Left lung (tissue), 14 donors: ENCODE data around the gene F13B. TPM values are rescaled to one million over a fixed set of nuclear protein-coding genes. Genes with fewer than 3 reads are reported as not detected.

Source experiments
- ATAC-seq: fragments of 200-7000 bp; cut with Tn5 transposase; one replicate; pipeline ENCODE4 v1.9.1; 2020; ENCODE audit warnings: moderate library complexity
- DNase-seq, 4 donors: peaks; one replicate each; pipeline ENCODE4 v3.0.0-alpha.2; 2013 to 2020
- H3K27ac ChIP-seq, 2 donors: fragments of 200-600 bp; sonication (generic) in 1 of 2; one replicate each; pipeline versions ENCODE4 v1.5.0 to v1.8.0; 2020 to 2021
- H3K27me3 ChIP-seq, 2 donors: fragments of 200-600 bp; sonication (generic) in 1 of 2; one replicate each; pipeline versions ENCODE4 v1.5.0 to v1.8.0; 2020 to 2021
- H3K36me3 ChIP-seq, 2 donors: fragments of 200-600 bp; sonication (generic) in 1 of 2; one replicate each; pipeline versions ENCODE4 v1.5.0 to v1.8.0; 2020 to 2021
- H3K4me1 ChIP-seq, 2 donors: fragments of 200-600 bp; one replicate each; pipeline ENCODE4 v1.8.0; 2021
- H3K4me3 ChIP-seq, 2 donors: fragments of 200-600 bp; sonication (generic) in 1 of 2; one replicate each; pipeline versions ENCODE4 v1.5.0 to v1.8.0; 2020 to 2021; ENCODE audit warnings: mild to moderate bottlenecking in 1 of 2
- H3K9me3 ChIP-seq, 2 donors: fragments of 200-600 bp; sonication (generic) in 1 of 2; one replicate each; pipeline versions ENCODE4 v1.5.0 to v1.8.0; 2020 to 2021
- CTCF ChIP-seq, 2 donors: fragments of 200-600 bp; sonication (generic) in 1 of 2; IDR thresholded peaks; one replicate each; pipeline versions ENCODE4 v1.5.0 to v1.8.0; 2021; ENCODE audit warnings: antibody characterized with exemption in 2 of 2
- intact Hi-C, 2 donors: fragments of 100-400 bp; cut with DNase I; formaldehyde crosslinking; loops; one replicate each; pipeline versions ENCODE4 v1.11.2 to v1.14.2; 2022
- long read RNA-seq, 12 donors: library from polyadenylated mRNA in 2 of 12; unstranded in 2 of 12; transcript quantifications; one replicate each; pipeline ENCODE4 v2.0.0 and lab custom pipeline, GENCODE V29; 2019 to 2026
- polyA plus RNA-seq, 6 donors: library from polyadenylated mRNA; unstranded; fragments of 120-200 nt; gene quantifications; one replicate each; pipeline ENCODE4 v1.2.1, GENCODE V29; 2013; ENCODE audit not compliant: insufficient read length in 6 of 6
- total RNA-seq, 2 donors: library from RNA; stranded (reverse); fragmentation: NEBNext Ultra II Directional; extraction: Animal tissue kit (Norgen Biotek cat#: 25700); gene quantifications; one replicate each; pipeline ENCODE4 v1.2.1, GENCODE V29; 2021
- donor health status: DM: no; HTN: yes; CAD: no.
- donor health status: DM: no; HTN: no; CAD: no.

The F13B gene
- total RNA-seq (not detected), polyA plus RNA-seq (under 1 TPM in 3 of 6 donors, not detected in 3; 0.07 to 0.10 (median 0.08) TPM)
- long read RNA-seq, donor 1, result 0 reads
- long read RNA-seq, donor 2, result 0 reads
- long read RNA-seq, donor 3, result 0 reads
- long read RNA-seq, donor 4, result 0 reads
- long read RNA-seq, donor 5, result 0 reads
- long read RNA-seq, donor 6, result 0 reads
- long read RNA-seq, donor 7, result 0 reads
- long read RNA-seq, donor 8, result 0 reads
- long read RNA-seq, donor 9, result 0 reads
- long read RNA-seq, donor 10, result 0 reads
- long read RNA-seq, donor 11, result 0 reads
- long read RNA-seq, donor 12, result 0 reads

- H3K4me1 ChIP-seq, result no peaks in the 10 kb centered on the region
- H3K9me3 ChIP-seq, result peaks cover 0 to 2% of the 10 kb centered on the region in 2 donors
- H3K4me3 ChIP-seq, result no peak within 1 kb of the TSS
- intact Hi-C loops, result no loop called here
- no peak for TF ChIP-seq CTCF (IDR thresholded peaks at IDR 0.05)
- H3K27me3 ChIP-seq, result no peaks in the 10 kb centered on the region
- ATAC-seq (no peak), DNase-seq (peak in 1 of 4 donors; percentile 1)
- no peaks in the 10 kb centered on the region for H3K36me3 ChIP-seq
- H3K27ac ChIP-seq, result no peak within 1 kb of the TSS
Measured at GRCh38 chr1:197066719-197067456, at the start of gene F13B. F13B (minus strand) TSS chr1:197067260; CDS start chr1:197067223, 37 bp downstream.

- H3K4me3 ChIP-seq, result no peak overlapping the region
- TF ChIP-seq CTCF (IDR thresholded peaks at IDR 0.05), result no peak
- intact Hi-C loops, result no loop called here
- no peak overlapping the region for H3K27ac ChIP-seq
- DNase-seq (no peak), ATAC-seq (no peak)
- H3K9me3 ChIP-seq, result no peaks in the 10 kb centered on the region
- no peaks in the 10 kb centered on the region for H3K4me1 ChIP-seq
- no peaks in the 10 kb centered on the region for H3K27me3 ChIP-seq
- no peaks in the 10 kb centered on the region for H3K36me3 ChIP-seq
Measured at GRCh38 chr1:197116156-197116555, 49.1 kb upstream of the F13B start.

- Histone ChIP-seq H3K27ac (no peak overlapping the region), H3K4me1 (no peaks in the 10 kb centered on the region), H3K27me3 (no peaks in the 10 kb centered on the region), H3K36me3 (peaks cover 0 to 7% of the 10 kb centered on the region in 2 donors), H3K4me3 (no peak overlapping the region), H3K9me3 (no peaks in the 10 kb centered on the region)
- intact Hi-C loops, result no loop called here
- ATAC-seq, result no peak
- no peak for DNase-seq
- no peak for TF ChIP-seq CTCF (IDR thresholded peaks at IDR 0.05)
Measured at GRCh38 chr1:197106869-197107268, 39.8 kb upstream of the F13B start.

GRCh38 chr1:197103300-197103699 lies 36.2 kb upstream of the F13B start:
- no peaks in the 10 kb centered on the region for H3K27me3 ChIP-seq
- DNase-seq, result no peak
- H3K27ac ChIP-seq, result no peak overlapping the region
- peaks cover 0 to 7% of the 10 kb centered on the region in 2 donors for H3K36me3 ChIP-seq
- no peaks in the 10 kb centered on the region for H3K9me3 ChIP-seq
- no peak overlapping the region for H3K4me3 ChIP-seq
- no peak for TF ChIP-seq CTCF (IDR thresholded peaks at IDR 0.05)
- intact Hi-C loops, result no loop called here
- no peak for ATAC-seq
- H3K4me1 ChIP-seq, result no peaks in the 10 kb centered on the region

GRCh38 chr1:197101978-197102377 lies 34.9 kb upstream of the F13B start:
- DNase-seq, result no peak
- Histone ChIP-seq H3K4me3 (no peak overlapping the region), H3K27me3 (no peaks in the 10 kb centered on the region), H3K4me1 (no peaks in the 10 kb centered on the region), H3K9me3 (no peaks in the 10 kb centered on the region), H3K36me3 (peaks cover 0 to 7% of the 10 kb centered on the region in 2 donors), H3K27ac (no peak overlapping the region)
- TF ChIP-seq CTCF (IDR thresholded peaks at IDR 0.05), result no peak
- no peak for ATAC-seq
- intact Hi-C loops, result no loop called here
